H1 (cell line): ENCODE measurements around the gene DDX31. TPM values are rescaled to one million over a fixed set of nuclear protein-coding genes. Genes with fewer than 3 reads are reported as not detected.

ENCODE experiments used
- CTCF ChIA-PET: fragments of 300-600 bp; sonication (Branson Sonifier 250); formaldehyde crosslinking; loops from one replicate; lab custom pipeline; 2021; ENCODE audit not compliant: partially characterized antibody; lab: Charles Lee
- POLR2A ChIA-PET: fragments of 300-600 bp; sonication (Branson Sonifier 250); formaldehyde crosslinking; loops from one replicate; lab custom pipeline; 2021; ENCODE audit warnings: inconsistent platforms; ENCODE audit not compliant: partially characterized antibody; lab: Charles Lee
- DNase-seq, 2 experiments: peaks; one replicate each; pipeline versions ENCODE4 v3.0.0 to v3.0.0-alpha.2; 2010 to 2022; ENCODE audit warnings: low spot score in 2 of 2, low read depth in 1 of 2, mixed read lengths in 1 of 2
- FAIRE-seq: peaks from 2 replicates; lab custom pipeline; 2011; peaks lifted over from hg19 to GRCh38; lab: Jason Lieb, UNC
- H2AFZ ChIP-seq: 2 replicates; pipeline ENCODE4 v1.8.1; 2012; ENCODE audit warnings: low read length, inconsistent platforms
- H2AK5ac ChIP-seq: 2 replicates; pipeline ENCODE4 v1.6.1; 2013; ENCODE audit warnings: low read depth, low read length
- H2BK120ac ChIP-seq: replicated peaks from 2 replicates; pipeline ENCODE3; 2013; ENCODE audit warnings: low read depth, low read length, inconsistent platforms
- H2BK12ac ChIP-seq: 2 replicates; pipeline ENCODE4 v1.6.1; 2013; ENCODE audit warnings: low read depth, low read length
- H2BK15ac ChIP-seq: 2 replicates; pipeline ENCODE4 v1.6.1; 2013; ENCODE audit warnings: low read length
- H2BK20ac ChIP-seq: 2 replicates; pipeline ENCODE4 v1.6.1; 2013; ENCODE audit warnings: low read length
- H2BK5ac ChIP-seq: 2 replicates; pipeline ENCODE4 v1.6.1; 2013; ENCODE audit warnings: low read depth, low read length
- H3K14ac ChIP-seq: 2 replicates; pipeline ENCODE4 v1.6.1; 2013; ENCODE audit warnings: inconsistent platforms; ENCODE audit not compliant: insufficient read length
- H3K18ac ChIP-seq: 2 replicates; pipeline ENCODE4 v1.6.1; 2013; ENCODE audit warnings: low read length; ENCODE audit errors: extremely low read depth
- H3K23ac ChIP-seq: 2 replicates; pipeline ENCODE4 v1.6.1; 2013; ENCODE audit warnings: inconsistent platforms; ENCODE audit not compliant: insufficient read length
- H3K23me2 ChIP-seq: 2 replicates; pipeline ENCODE4 v1.6.1; 2013; ENCODE audit warnings: low read depth, low read length
- H3K27ac ChIP-seq: 2 replicates; pipeline ENCODE4 v1.6.1; 2011; ENCODE audit warnings: low read depth, low read length, inconsistent platforms
- H3K27me3 ChIP-seq, 4 experiments: replicated peaks in 1 of 4; 1 replicate in 1 of 4; 2 replicates in 3 of 4; pipeline versions ENCODE4 v1.6.1 to v1.8.1; 2011 to 2013; ENCODE audit warnings: low read length in 3 of 4, mild to moderate bottlenecking in 3 of 4, inconsistent platforms in 2 of 4, mixed read lengths in 2 of 4, moderate library complexity in 1 of 4; ENCODE audit not compliant: control insufficient read depth in 3 of 4, insufficient read depth in 3 of 4; ENCODE audit errors: extremely low read depth in 1 of 4
- H3K36me3 ChIP-seq, 4 experiments: 2 replicates each; pipeline versions ENCODE4 v1.6.1 to v1.8.1; 2011 to 2013; ENCODE audit warnings: mild to moderate bottlenecking in 4 of 4, low read length in 3 of 4, moderate library complexity in 2 of 4, control low read depth in 1 of 4, inconsistent platforms in 1 of 4; ENCODE audit not compliant: insufficient read depth in 4 of 4, control insufficient read depth in 2 of 4
- H3K4ac ChIP-seq: replicated peaks from 2 replicates; pipeline ENCODE3; 2013; ENCODE audit warnings: low read length, low read depth, mixed read lengths, inconsistent platforms; ENCODE audit not compliant: insufficient read length
- H3K4me1 ChIP-seq, 4 experiments: replicated peaks in 1 of 4; 1 replicate in 1 of 4; 2 replicates in 3 of 4; pipeline versions ENCODE4 v1.6.1 to v1.8.1; 2011 to 2013; ENCODE audit warnings: low read length in 3 of 4, inconsistent platforms in 2 of 4, mixed read lengths in 1 of 4; ENCODE audit not compliant: insufficient read depth in 4 of 4, control insufficient read depth in 3 of 4
- H3K4me2 ChIP-seq, 2 experiments: 2 replicates each; pipeline versions ENCODE4 v1.6.1 to v1.8.1; 2011 to 2013; ENCODE audit warnings: low read depth in 2 of 2, low read length in 2 of 2, control low read depth in 1 of 2, inconsistent platforms in 1 of 2, mild to moderate bottlenecking in 1 of 2; ENCODE audit not compliant: insufficient read depth in 1 of 2
- H3K4me3 ChIP-seq, 4 experiments: fragments of 200-600, 300-600 bp in 1 of 4; sonication (generic), shearing (Covaris generic), sonication (Bioruptor Twin) in 1 of 4; 2 replicates each; pipeline versions ENCODE4 v1.5.1 to v1.8.1; 2011 to 2016; ENCODE audit warnings: low read length in 4 of 4, low read depth in 3 of 4, control low read depth in 2 of 4, inconsistent platforms in 2 of 4, mild to moderate bottlenecking in 2 of 4, mixed read lengths in 1 of 4, moderate library complexity in 1 of 4; ENCODE audit not compliant: insufficient read depth in 2 of 4; ENCODE audit errors: extremely low read depth in 1 of 4
- H3K56ac ChIP-seq: replicated peaks from 2 replicates; pipeline ENCODE3; 2013; ENCODE audit warnings: low read depth, mild to moderate bottlenecking, mixed read lengths, low read length, inconsistent platforms; ENCODE audit not compliant: insufficient read length
- H3K79me1 ChIP-seq: 2 replicates; pipeline ENCODE4 v1.6.1; 2013; ENCODE audit warnings: low read depth, low read length, control low read depth
- H3K79me2 ChIP-seq, 2 experiments: 2 replicates each; pipeline versions ENCODE4 v1.6.1 to v1.8.1; 2012 to 2013; ENCODE audit warnings: low read length in 2 of 2, mild to moderate bottlenecking in 2 of 2, inconsistent platforms in 1 of 2; ENCODE audit not compliant: insufficient read depth in 2 of 2, control insufficient read depth in 1 of 2
- H3K9ac ChIP-seq, 4 experiments: replicated peaks in 1 of 4; 1 replicate in 1 of 4; 2 replicates in 3 of 4; pipeline versions ENCODE4 v1.6.1 to v1.8.1; 2011 to 2013; ENCODE audit warnings: low read depth in 3 of 4, low read length in 3 of 4, control low read depth in 2 of 4, mild to moderate bottlenecking in 2 of 4, moderate library complexity in 2 of 4, inconsistent platforms in 1 of 4; ENCODE audit errors: extremely low read depth in 1 of 4
- H3K9me3 ChIP-seq, 2 experiments: 2 replicates each; pipeline versions ENCODE4 v1.6.1 to v1.8.1; 2012 to 2013; ENCODE audit warnings: mild to moderate bottlenecking in 2 of 2, moderate library complexity in 2 of 2, control low read depth in 1 of 2, inconsistent platforms in 1 of 2, low read depth in 1 of 2, low read length in 1 of 2, mixed read lengths in 1 of 2; ENCODE audit not compliant: insufficient read depth in 2 of 2
- H4K20me1 ChIP-seq, 2 experiments: replicated peaks in 1 of 2; 2 replicates each; pipeline versions ENCODE3 to v1.8.1; 2011 to 2013; ENCODE audit warnings: inconsistent platforms in 2 of 2, low read length in 2 of 2, mild to moderate bottlenecking in 1 of 2; ENCODE audit not compliant: insufficient read depth in 2 of 2, control insufficient read depth in 1 of 2
- H4K5ac ChIP-seq: 2 replicates; pipeline ENCODE4 v1.6.1; 2013; ENCODE audit warnings: low read length, low read depth, mixed read lengths, inconsistent platforms; ENCODE audit not compliant: insufficient read length
- H4K8ac ChIP-seq: 2 replicates; pipeline ENCODE4 v1.8.0; 2013; ENCODE audit warnings: mild to moderate bottlenecking, moderate library complexity, low read length, inconsistent platforms; ENCODE audit not compliant: insufficient read depth; ENCODE audit errors: extremely low read depth
- H4K91ac ChIP-seq: replicated peaks from 2 replicates; pipeline ENCODE3; 2013; ENCODE audit warnings: low read length, mixed read lengths, inconsistent platforms; ENCODE audit not compliant: insufficient read length
- HDAC6 ChIP-seq: IDR thresholded peaks from one replicate; pipeline ENCODE4 v1.7.1; 2012; ENCODE audit warnings: low read depth, mild to moderate bottlenecking, inconsistent platforms, low read length, moderate library complexity
- RNF2 ChIP-seq: fragments of 200-900, 300-1000 bp; sonication (generic); IDR thresholded peaks from 2 replicates; pipeline ENCODE4 v1.7.1; 2016; ENCODE audit warnings: borderline replicate concordance, low read depth, mild to moderate bottlenecking, antibody characterized with exemption, low read length; ENCODE audit not compliant: poor library complexity, severe bottlenecking; ENCODE audit errors: missing control alignments
- SRF ChIP-seq: IDR thresholded peaks from 2 replicates; pipeline ENCODE4 v1.6.1; 2011; ENCODE audit warnings: mild to moderate bottlenecking, low read depth, low read length, moderate library complexity
- TCF12 ChIP-seq: IDR thresholded peaks from 2 replicates; pipeline ENCODE4 v1.6.1; 2011; ENCODE audit warnings: low read depth, mild to moderate bottlenecking, low read length
- WGBS, 2 experiments: shearing (Covaris generic) in 1 of 2; methylation state at CpG; one replicate each; pipeline versions ENCODE4 v1.1.6 to v1.1.7; 2013 to 2015; ENCODE audit warnings: low lambda C conversion rate in 2 of 2, mixed read lengths in 2 of 2, inconsistent platforms in 1 of 2, low coverage in 1 of 2, missing lambda C conversion rate in 1 of 2; ENCODE audit not compliant: insufficient replicate concordance in 2 of 2, insufficient coverage in 1 of 2, insufficient read length in 1 of 2; ENCODE audit errors: extremely low coverage in 1 of 2, missing lambda C conversion rate in 1 of 2; 5-methylcytosine and 5-hydroxymethylcytosine counted together
- polyA plus RNA-seq, 7 experiments: library from polyadenylated mRNA; depleted of rRNA in 3 of 7; stranded (reverse) in 5 of 7; unstranded in 2 of 7; fragments of >200 nt in 5 of 7; fragments of 200-250 nt in 2 of 7; gene quantifications; 1 replicate in 5 of 7; 2 replicates in 1 of 7; 4 replicates in 1 of 7; pipeline versions ENCODE4 v1.2.1 to v1.2.3, GENCODE V29; 2011 to 2013; ENCODE audit warnings: missing spikeins in 2 of 7, mixed read lengths in 2 of 7
- total RNA-seq: library from RNA; stranded (reverse); fragmentation: NEBNext Ultra II Directional; extraction: Animal tissue kit (Norgen Biotek cat#: 25700); gene quantifications from 2 replicates; pipeline ENCODE4 v1.2.1, GENCODE V29; 2021

The DDX31 gene
- total and polyA plus RNA-seq, 2 of the 8 experiments (the other 6 are each of a cell fraction or from before 2014, with no cell fraction given) = 9.5 to 23.7 TPM

- Histone ChIP-seq H2AFZ (no peak overlapping the region), H3K4ac (no peak overlapping the region), H4K20me1 (peaks cover 0 to 2% of the 10 kb centered on the region in 2 experiments), H2AK5ac (no peak overlapping the region), H3K27me3 (no peaks in the 10 kb centered on the region), H2BK5ac (no peak overlapping the region), H2BK15ac (no peak overlapping the region), H3K9ac (no peak overlapping the region), H4K5ac (no peak overlapping the region), H3K4me3 (no peak overlapping the region), H3K9me3 (no peaks in the 10 kb centered on the region), H3K79me1 (no peaks in the 10 kb centered on the region), H3K27ac (no peak overlapping the region), H3K18ac (no peak overlapping the region), H3K4me2 (no peak overlapping the region), H3K14ac (no peak overlapping the region), H4K91ac (no peak overlapping the region), H4K8ac (no peak overlapping the region), H3K36me3 (no peaks in the 10 kb centered on the region), H2BK12ac (no peak overlapping the region), H2BK120ac (no peak overlapping the region), H3K56ac (no peak overlapping the region), H3K79me2 (no peaks in the 10 kb centered on the region), H3K4me1 (no peaks in the 10 kb centered on the region), H3K23me2 (no peaks in the 10 kb centered on the region), H2BK20ac (no peak overlapping the region), H3K23ac (no peak overlapping the region)
- ChIA-PET POLR2A (no interaction called here), CTCF (interaction anchor here (1.1 kb wide), 1 partner anchor 17 kb away, joined by 5 read pairs; no protein-coding TSS in a partner anchor)
- DNase-seq (no peak), FAIRE-seq (no peak)
- TF ChIP-seq HDAC6 (no peak), SRF (no peak), RNF2 (no peak), TCF12 (no peak)
- WGBS, 2 experiments = 92% methylated on average over 3 of the region's 3 CpGs; no CpG with 5 or more reads in 1 of the 2 experiments
Observed at GRCh38 chr9:132711846-132712245, 42.1 kb upstream of the DDX31 start.
